Measurements from ENCODE around the gene CFAP299. TPM values are rescaled to one million over a fixed set of nuclear protein-coding genes. Genes with fewer than 3 reads are reported as not detected.

The CFAP299 gene
- total RNA-seq, 2 experiments from 2014 or later = 0.63 to 3.7 TPM

DNA sequence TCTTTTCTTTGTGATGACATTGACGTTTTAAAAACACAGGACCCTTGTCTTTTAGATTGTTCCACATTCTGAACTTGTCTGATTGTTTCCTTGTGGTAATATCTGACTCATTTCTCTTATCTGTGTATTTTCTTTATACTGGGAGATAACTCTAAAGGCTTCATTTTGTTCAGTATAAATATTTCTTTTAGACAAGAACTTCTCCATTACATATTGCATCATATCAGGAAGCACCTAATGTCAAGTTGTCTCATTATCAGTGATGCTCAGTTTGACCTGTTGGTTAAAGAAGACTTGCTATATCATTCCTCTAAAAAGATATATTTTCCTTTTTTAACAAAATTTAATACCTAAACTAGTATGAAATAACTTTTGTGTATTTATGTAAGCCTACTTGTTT, 542.7 kb downstream of the CFAP299 start:
- intact Hi-C loops (cut with micrococcal nuclease; ENCODE audit: unreplicated experiment) = loop anchor here (5.0 kb wide), 1 partner anchor 391 kb away; no protein-coding TSS in a partner anchor

DNA sequence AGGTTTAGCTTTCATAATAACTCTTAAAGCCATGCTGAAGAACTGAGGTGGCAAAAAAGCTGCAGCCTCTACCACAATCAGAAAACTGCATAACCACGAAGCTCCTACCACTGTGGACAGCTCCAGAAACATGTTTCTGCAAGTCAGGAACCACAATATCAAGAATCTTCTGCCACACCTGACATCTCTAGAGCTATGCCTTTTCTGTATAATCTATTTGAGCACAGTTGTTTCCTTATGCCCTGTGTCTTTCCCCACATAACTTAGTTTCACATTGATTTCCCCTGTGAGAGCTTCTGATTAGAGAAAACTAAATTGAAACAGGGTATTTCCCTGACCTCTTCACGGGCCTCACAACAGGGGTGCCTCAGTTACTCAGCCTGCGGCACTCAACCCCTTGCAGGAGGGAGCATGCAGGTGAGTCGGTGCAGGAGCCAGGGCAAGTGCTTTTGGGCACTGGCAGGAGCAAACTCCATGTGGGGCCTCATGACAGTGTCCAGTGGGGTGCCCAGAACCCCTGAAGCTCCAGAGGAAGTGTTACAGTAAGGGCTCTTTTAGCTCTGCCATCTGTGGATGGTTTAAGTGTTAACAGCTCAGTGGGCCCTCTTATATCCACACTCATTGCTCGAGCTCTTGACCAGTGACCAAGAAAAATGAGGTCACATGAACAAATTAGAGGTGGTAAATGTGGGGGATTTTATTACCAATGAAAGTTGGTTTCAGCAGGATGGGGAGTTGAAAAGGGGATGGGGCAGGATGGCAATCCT, 562.2 kb downstream of the CFAP299 start:
- DNase-seq (ENCODE audit: low spot score) = no peak
- intact Hi-C loops (cut with micrococcal nuclease; ENCODE audit: unreplicated experiment) = no loop called here
- H3K27ac ChIP-seq (ENCODE audit: low read depth, low read length, poor library complexity, severe bottlenecking) = no peak overlapping the region
- no peaks in the 10 kb centered on the region for H4K20me1 ChIP-seq (ENCODE audit: insufficient read depth, low read length)
- H3K9me3 ChIP-seq (ENCODE audit: low read length) = peaks cover 55% of the 10 kb centered on the region
- CTCF ChIA-PET (ENCODE audit: unreplicated experiment) = interaction anchor here (0.6 to 0.7 kb wide), 2 partner anchors 22 to 28 kb away, joined by 3 read pairs; no protein-coding TSS in a partner anchor
- POLR2A ChIA-PET = interaction anchor here (0.7 to 2.9 kb wide), 15 partner anchors 9 to 408 kb away, joined by 3 to 13 read pairs (median 4); no protein-coding TSS in a partner anchor
- H3K79me2 ChIP-seq (ENCODE audit: insufficient read depth, low read depth, low read length) = no peaks in the 10 kb centered on the region
- no peaks in the 10 kb centered on the region for H3K9me2 ChIP-seq (ENCODE audit: insufficient read depth, low read length)
- H3K36me3 ChIP-seq (ENCODE audit: insufficient read depth, low read length) = peaks cover 30% of the 10 kb centered on the region
- BruUV-seq (replicated peaks) = no TSS peak
- H2AFZ ChIP-seq (ENCODE audit: low read length) = no peak overlapping the region; the same call in 1 of the 2 replicates
- TF ChIP-seq, protein P1, sequence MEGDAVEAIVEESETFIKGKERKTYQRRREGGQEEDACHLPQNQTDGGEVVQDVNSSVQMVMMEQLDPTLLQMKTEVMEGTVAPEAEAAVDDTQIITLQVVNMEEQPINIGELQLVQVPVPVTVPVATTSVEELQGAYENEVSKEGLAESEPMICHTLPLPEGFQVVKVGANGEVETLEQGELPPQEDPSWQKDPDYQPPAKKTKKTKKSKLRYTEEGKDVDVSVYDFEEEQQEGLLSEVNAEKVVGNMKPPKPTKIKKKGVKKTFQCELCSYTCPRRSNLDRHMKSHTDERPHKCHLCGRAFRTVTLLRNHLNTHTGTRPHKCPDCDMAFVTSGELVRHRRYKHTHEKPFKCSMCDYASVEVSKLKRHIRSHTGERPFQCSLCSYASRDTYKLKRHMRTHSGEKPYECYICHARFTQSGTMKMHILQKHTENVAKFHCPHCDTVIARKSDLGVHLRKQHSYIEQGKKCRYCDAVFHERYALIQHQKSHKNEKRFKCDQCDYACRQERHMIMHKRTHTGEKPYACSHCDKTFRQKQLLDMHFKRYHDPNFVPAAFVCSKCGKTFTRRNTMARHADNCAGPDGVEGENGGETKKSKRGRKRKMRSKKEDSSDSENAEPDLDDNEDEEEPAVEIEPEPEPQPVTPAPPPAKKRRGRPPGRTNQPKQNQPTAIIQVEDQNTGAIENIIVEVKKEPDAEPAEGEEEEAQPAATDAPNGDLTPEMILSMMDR (conservative IDR thresholded peaks at IDR 0.05; ENCODE audit: low read length) = no peak
- TF ChIP-seq EZH2phosphoT487 (IDR thresholded peaks at IDR 0.05; ENCODE audit: borderline replicate concordance, low read depth, low read length) = no peak
- peaks cover 12% of the 10 kb centered on the region for H3K4me1 ChIP-seq (ENCODE audit: insufficient read depth, low read length, poor library complexity, severe bottlenecking)
- no peak overlapping the region for H3K4me3 ChIP-seq (ENCODE audit: low read depth, low read length, poor library complexity, severe bottlenecking)
- no peak overlapping the region for H3K4me2 ChIP-seq (ENCODE audit: low read length)

More for the DNA sequence above, 542.7 kb downstream of the CFAP299 start:
- peaks cover 63% of the 10 kb centered on the region for H3K9me3 ChIP-seq (ENCODE audit: low read length)
- H4K20me1 ChIP-seq (ENCODE audit: insufficient read depth, low read length) = no peaks in the 10 kb centered on the region
- POLR2A ChIA-PET = interaction anchor here (0.5 to 5.1 kb wide), 18 partner anchors 15 to 684 kb away, joined by 3 to 57 read pairs (median 5); partner anchors contain the start of gene BMP3
- no peak overlapping the region for H3K4me3 ChIP-seq (ENCODE audit: low read depth, low read length, poor library complexity, severe bottlenecking)
- DNase-seq (ENCODE audit: low spot score) = peak; percentile 20
- no peaks in the 10 kb centered on the region for H3K9me2 ChIP-seq (ENCODE audit: insufficient read depth, low read length)
- TF ChIP-seq, protein P1 (conservative IDR thresholded peaks at IDR 0.05; ENCODE audit: low read length) = no peak
- peaks cover 74% of the 10 kb centered on the region for H3K36me3 ChIP-seq (ENCODE audit: insufficient read depth, low read length)
- no TSS peak for BruUV-seq (replicated peaks)
- H3K79me2 ChIP-seq (ENCODE audit: insufficient read depth, low read depth, low read length) = no peaks in the 10 kb centered on the region
- H3K27ac ChIP-seq (ENCODE audit: low read depth, low read length, poor library complexity, severe bottlenecking) = peak overlapping the region; percentile 98
- H2AFZ ChIP-seq (ENCODE audit: low read length) = peak overlapping the region; percentile 90
- CTCF ChIA-PET (ENCODE audit: unreplicated experiment) = interaction anchor here (1.0 kb wide), 1 partner anchor 21 kb away, joined by 3 read pairs; no protein-coding TSS in a partner anchor
- peaks cover 56% of the 10 kb centered on the region for H3K4me1 ChIP-seq (ENCODE audit: insufficient read depth, low read length, poor library complexity, severe bottlenecking)
- 0 out of 2 replicates have a peak overlapping the region, but pooled peaks have one; percentile 58 for H3K4me2 ChIP-seq (ENCODE audit: low read length)

DNA sequence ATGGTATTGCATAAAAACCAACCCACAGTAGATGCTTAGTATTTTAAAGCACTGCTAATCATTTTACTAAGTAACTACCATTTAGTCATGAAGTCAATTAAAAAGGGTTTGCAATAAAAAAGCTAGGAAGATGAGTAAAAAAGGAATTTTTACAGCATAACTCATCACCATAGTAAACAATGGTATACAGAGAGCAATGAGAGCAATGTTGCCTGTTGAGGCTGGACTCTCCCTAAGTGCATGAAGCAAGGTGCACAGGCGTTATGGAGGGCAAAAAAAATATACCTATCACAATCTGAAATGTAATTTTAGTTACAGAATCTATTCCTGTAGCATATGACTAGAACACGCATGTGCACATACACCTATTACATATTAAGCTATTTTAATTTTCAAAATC, 565.4 kb downstream of the CFAP299 start:
- Histone ChIP-seq H2AFZ (ENCODE audit: low read length) (peak overlapping the region; percentile 74; the same call in 1 of the 2 replicates), H3K9me3 (ENCODE audit: low read length) (peaks cover 64% of the 10 kb centered on the region), H3K4me3 (ENCODE audit: low read depth, low read length, poor library complexity, severe bottlenecking) (no peak overlapping the region), H3K4me2 (ENCODE audit: low read length) (no peak overlapping the region), H3K9me2 (ENCODE audit: insufficient read depth, low read length) (no peaks in the 10 kb centered on the region), H3K36me3 (ENCODE audit: insufficient read depth, low read length) (peaks cover 42% of the 10 kb centered on the region), H3K27ac (ENCODE audit: low read depth, low read length, poor library complexity, severe bottlenecking) (no peak overlapping the region), H3K4me1 (ENCODE audit: insufficient read depth, low read length, poor library complexity, severe bottlenecking) (peaks cover 12% of the 10 kb centered on the region), H3K79me2 (ENCODE audit: insufficient read depth, low read depth, low read length) (no peaks in the 10 kb centered on the region), H4K20me1 (ENCODE audit: insufficient read depth, low read length) (no peaks in the 10 kb centered on the region)
- no peak for DNase-seq (ENCODE audit: low spot score)
- intact Hi-C loops (cut with micrococcal nuclease; ENCODE audit: unreplicated experiment) = no loop called here
- BruUV-seq (replicated peaks) = no TSS peak
- POLR2A ChIA-PET = interaction anchor here (1.3 to 1.4 kb wide), 2 partner anchors 24 to 25 kb away, joined by 5 to 7 read pairs; no protein-coding TSS in a partner anchor
- no peak for TF ChIP-seq EZH2phosphoT487 (IDR thresholded peaks at IDR 0.05; ENCODE audit: borderline replicate concordance, low read depth, low read length)
- TF ChIP-seq, protein P1 (conservative IDR thresholded peaks at IDR 0.05; ENCODE audit: low read length) = no peak
- CTCF ChIA-PET (ENCODE audit: unreplicated experiment) = no interaction called here
